Endothelial cell of umbilical vein (primary cell): ENCODE results near the gene TOMM7.

Experiments used
- CTCF ChIP-seq, 2 donors: IDR thresholded peaks; 1 replicate in 1 of 2; 2 replicates in 1 of 2; pipeline ENCODE4 v1.5.1; 2011; ENCODE audit warnings: low read length in 2 of 2, mild to moderate bottlenecking in 2 of 2, moderate library complexity in 2 of 2, control low read depth in 1 of 2, inconsistent platforms in 1 of 2, low read depth in 1 of 2; ENCODE audit not compliant: insufficient read depth in 1 of 2; ENCODE audit errors: extremely low read depth in 1 of 2
- EZH2 ChIP-seq: IDR thresholded peaks from 2 replicates; pipeline ENCODE4 v1.6.1; 2012; ENCODE audit warnings: borderline replicate concordance, low read depth, mild to moderate bottlenecking, moderate library complexity, low read length, inconsistent platforms; ENCODE audit not compliant: severe bottlenecking
- FOS ChIP-seq: IDR thresholded peaks from 2 replicates; pipeline ENCODE4 v1.6.1; 2011; ENCODE audit warnings: mild to moderate bottlenecking, low read length, moderate library complexity, borderline replicate concordance; ENCODE audit not compliant: insufficient read depth
- GATA2 ChIP-seq: IDR thresholded peaks from 2 replicates; pipeline ENCODE4 v1.7.0; 2011; ENCODE audit warnings: low read depth, mild to moderate bottlenecking, moderate library complexity, mixed read lengths, low read length; ENCODE audit not compliant: insufficient read length, insufficient read depth
- JUN ChIP-seq: IDR thresholded peaks from 2 replicates; pipeline ENCODE4 v1.6.1; 2011; ENCODE audit warnings: borderline replicate concordance, low read depth; ENCODE audit not compliant: insufficient read length, insufficient read depth
- MAX ChIP-seq: IDR thresholded peaks from 2 replicates; pipeline ENCODE4 v1.6.1; 2011; ENCODE audit not compliant: insufficient read depth, insufficient read length
- MYC ChIP-seq: IDR thresholded peaks from one replicate; pipeline ENCODE4 v1.6.1; 2011; ENCODE audit warnings: mild to moderate bottlenecking, low read depth, low read length
- POLR2A ChIP-seq: IDR thresholded peaks from 2 replicates; pipeline ENCODE4 v1.6.1; 2012; ENCODE audit warnings: low read depth, mild to moderate bottlenecking, control low read depth, low read length
- POLR2AphosphoS5 ChIP-seq: IDR thresholded peaks from 2 replicates; pipeline ENCODE4 v1.6.1; 2012; ENCODE audit warnings: low read depth, mild to moderate bottlenecking, control low read depth, low read length, moderate library complexity; ENCODE audit not compliant: insufficient read depth

- TF ChIP-seq EZH2 (no peak), POLR2AphosphoS5 (no peak), CTCF (IDR thresholded peaks at IDR 0.05; ENCODE audit: extremely low read depth in 1 of 2, insufficient read depth in 1 of 2, low read depth in 1 of 2, low read length in 2 of 2) (no peak), POLR2A (no peak), JUN (no peak), MAX (no peak), MYC (no peak), FOS (no peak), GATA2 (no peak)
These were observed 23.0 kb downstream of the TOMM7 start for GRCh38 chr7:22799633-22800032.
